NCI-H1694 (cell line): ENCODE measurements around the gene TMEM163.

Source experiments
- DNase-seq: peaks from one replicate; lab custom pipeline; 2025; lab: John Stamatoyannopoulos, UW

The TMEM163 gene

GRCh38 chr2:134722728-134723127 lies 3.9 kb upstream of the TMEM163 start:
- DNase-seq: no peak

- DNase-seq: no peak
These were observed 2.8 kb upstream of the TMEM163 start for GRCh38 chr2:134721596-134721995.

GRCh38 chr2:134718023-134718816 lies 580 bp downstream of the TMEM163 start:
- peak; percentile 3 for DNase-seq

GRCh38 chr2:134717286-134718022 lies 1.3 kb downstream of the TMEM163 start:
- no peak for DNase-seq

GRCh38 chr2:134716721-134717243 lies 2.0 kb downstream of the TMEM163 start:
- DNase-seq: no peak

- DNase-seq: no peak
These were observed 2.7 kb downstream of the TMEM163 start for GRCh38 chr2:134715932-134716643.

- no peak for DNase-seq
These were observed 4.6 kb downstream of the TMEM163 start for GRCh38 chr2:134714228-134714627.

- DNase-seq: no peak
These were observed 5.2 kb downstream of the TMEM163 start for GRCh38 chr2:134713606-134714005.

- no peak for DNase-seq
These were observed 5.6 kb downstream of the TMEM163 start for GRCh38 chr2:134713176-134713575.

- DNase-seq: no peak
These were observed 6.1 kb downstream of the TMEM163 start for GRCh38 chr2:134712736-134713135.

- no peak for DNase-seq
These were observed 6.5 kb downstream of the TMEM163 start for GRCh38 chr2:134712299-134712698.

GRCh38 chr2:134711692-134712091 lies 7.1 kb downstream of the TMEM163 start:
- no peak for DNase-seq

GRCh38 chr2:134707330-134707676 lies 11.5 kb downstream of the TMEM163 start:
- DNase-seq: no peak

- DNase-seq: no peak
These were observed 12.0 kb downstream of the TMEM163 start for GRCh38 chr2:134706587-134707329.

GRCh38 chr2:134705861-134706586 lies 12.8 kb downstream of the TMEM163 start:
- no peak for DNase-seq

GRCh38 chr2:134704173-134704572 lies 14.6 kb downstream of the TMEM163 start:
- no peak for DNase-seq

- DNase-seq: no peak
These were observed 15.4 kb downstream of the TMEM163 start for GRCh38 chr2:134703426-134703825.

- no peak for DNase-seq
These were observed 18.1 kb downstream of the TMEM163 start for GRCh38 chr2:134700730-134701129.

GRCh38 chr2:134694411-134694810 lies 24.4 kb downstream of the TMEM163 start:
- no peak for DNase-seq

- no peak for DNase-seq
These were observed 25.2 kb downstream of the TMEM163 start for GRCh38 chr2:134693359-134694330.
